ENCODE data around the gene GHSR.

GHSR gene

DNA sequence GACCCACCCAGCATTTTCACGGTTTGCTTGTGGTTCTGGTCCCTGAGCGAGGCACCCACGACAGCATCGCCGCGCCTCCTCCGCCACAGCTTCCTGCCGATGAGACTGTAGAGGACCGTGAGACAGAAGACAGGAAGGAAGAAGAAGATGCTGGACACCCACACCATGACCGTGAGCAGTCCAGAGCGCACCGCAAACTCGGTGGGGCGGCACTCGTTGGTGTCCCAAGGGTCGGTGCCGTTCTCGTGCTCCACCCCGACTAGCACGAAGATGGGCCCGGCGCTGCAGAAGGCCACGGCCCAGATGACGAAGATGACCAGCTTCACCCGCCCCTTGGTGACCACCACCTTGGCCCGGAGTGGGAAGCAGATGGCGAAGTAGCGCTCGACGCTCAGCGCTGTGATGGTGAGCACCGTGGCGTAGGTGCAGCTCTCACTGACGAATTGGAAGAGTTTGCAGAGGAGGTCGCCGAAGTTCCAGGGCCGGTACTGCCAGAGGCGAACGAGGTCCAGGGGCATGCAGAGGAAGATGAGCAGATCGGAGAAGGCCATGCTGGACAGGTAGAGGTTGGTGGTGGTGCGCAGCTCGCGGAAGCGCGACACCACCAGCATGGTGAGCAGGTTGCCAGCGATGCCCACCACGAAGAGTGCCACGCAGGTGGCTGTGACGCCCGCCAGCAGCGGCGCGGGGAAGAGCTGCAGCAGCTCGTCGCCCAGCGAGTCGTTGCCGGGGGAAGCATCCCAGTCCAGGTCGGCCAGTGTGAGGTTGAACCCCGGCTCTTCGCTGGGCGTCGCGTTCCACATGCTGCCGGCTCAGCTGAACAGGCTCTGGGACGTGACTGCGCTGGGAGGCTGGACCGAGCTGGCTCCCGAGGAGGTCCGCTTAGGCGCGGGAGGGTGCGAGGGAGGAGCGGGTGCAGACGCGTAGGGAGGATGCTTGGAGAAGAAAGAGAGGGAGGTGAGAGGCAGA, at the start of gene GHSR:
Gene GHSR (minus strand): TSS at position 846 of the 969 bp plus-strand sequence. CDS start 43 bp downstream, at position 803.
- no peak for DNase-seq (ENCODE audit: low read depth in 2 of 2)

DNA sequence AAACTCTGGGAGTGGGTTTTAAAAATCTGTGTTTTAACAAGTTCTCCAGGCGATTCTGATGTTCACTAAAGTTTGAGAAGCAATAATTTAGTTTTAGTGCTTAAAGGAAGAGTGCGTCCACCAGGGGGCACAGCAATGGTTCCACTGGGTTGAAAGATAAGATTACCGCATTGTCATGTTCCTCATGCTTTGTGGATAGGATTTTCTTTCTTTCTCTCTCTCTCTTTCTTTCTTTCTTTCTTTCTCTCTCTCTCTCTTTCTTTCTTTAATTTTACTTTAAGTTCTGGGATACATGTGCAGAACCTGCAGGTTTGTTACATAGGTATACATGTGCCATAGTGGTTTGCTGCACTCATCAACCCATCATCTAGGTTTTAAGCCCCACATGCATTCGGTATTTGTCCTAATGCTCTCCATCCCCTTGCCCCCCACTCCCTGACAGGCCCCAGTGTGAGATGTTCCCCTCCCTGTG, 42.0 kb upstream of the GHSR start:
- peak; percentile 52 to 74 for DNase-seq (ENCODE audit: low read depth in 2 of 2)

- no peak for DNase-seq (ENCODE audit: low read depth in 2 of 2)
These were observed 29.9 kb upstream of the GHSR start for GRCh38 chr3:172478116-172478515.

GRCh38 chr3:172476347-172476746, 28.1 kb upstream of the GHSR start:
- no peak for DNase-seq (ENCODE audit: low read depth in 2 of 2)

GRCh38 chr3:172475703-172476102, 27.4 kb upstream of the GHSR start:
- DNase-seq (ENCODE audit: low read depth in 2 of 2) = no peak

- no peak for DNase-seq (ENCODE audit: low read depth in 2 of 2)
These were observed 23.6 kb upstream of the GHSR start for GRCh38 chr3:172471903-172472302.

GRCh38 chr3:172470588-172470987, 22.3 kb upstream of the GHSR start:
- DNase-seq (ENCODE audit: low read depth in 2 of 2) = no peak

GRCh38 chr3:172467170-172467824, 19.0 kb upstream of the GHSR start:
- no peak for DNase-seq (ENCODE audit: low read depth in 2 of 2)

GRCh38 chr3:172466553-172467130, 18.4 kb upstream of the GHSR start:
- no peak for DNase-seq (ENCODE audit: low read depth in 2 of 2)

DNA sequence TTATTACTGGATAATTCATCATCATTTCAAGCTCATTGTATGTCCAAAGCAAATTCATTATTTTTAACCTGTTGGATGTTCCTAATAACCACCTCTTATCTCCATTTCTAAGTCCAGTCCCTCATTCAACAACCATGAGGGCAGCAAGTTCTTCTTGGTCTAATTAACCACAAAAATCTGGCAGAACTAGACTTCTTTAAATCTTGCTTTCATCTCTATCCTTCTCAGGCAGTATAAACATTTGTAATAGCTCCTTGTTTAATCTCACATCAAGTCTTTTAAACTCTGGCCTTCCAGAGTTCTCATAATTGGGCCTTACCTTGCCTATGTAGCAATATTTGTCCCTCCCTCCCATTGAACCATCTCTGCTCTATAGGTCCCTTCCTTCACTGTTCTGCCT, 17.0 kb upstream of the GHSR start:
- DNase-seq (ENCODE audit: low read depth in 2 of 2) = no peak

- DNase-seq (ENCODE audit: low read depth in 2 of 2) = no peak
These were observed 16.1 kb upstream of the GHSR start for GRCh38 chr3:172464306-172464705.

- no peak for DNase-seq (ENCODE audit: low read depth in 2 of 2)
These were observed 13.4 kb upstream of the GHSR start for GRCh38 chr3:172461530-172462138.

GRCh38 chr3:172456404-172456803, 8.1 kb upstream of the GHSR start:
- DNase-seq (ENCODE audit: low read depth in 2 of 2) = no peak

GRCh38 chr3:172454180-172454579, 5.9 kb upstream of the GHSR start:
- DNase-seq (ENCODE audit: low read depth in 2 of 2) = no peak

- DNase-seq (ENCODE audit: low read depth in 2 of 2) = no peak
These were observed 1.4 kb upstream of the GHSR start for GRCh38 chr3:172449466-172450149.

DNA sequence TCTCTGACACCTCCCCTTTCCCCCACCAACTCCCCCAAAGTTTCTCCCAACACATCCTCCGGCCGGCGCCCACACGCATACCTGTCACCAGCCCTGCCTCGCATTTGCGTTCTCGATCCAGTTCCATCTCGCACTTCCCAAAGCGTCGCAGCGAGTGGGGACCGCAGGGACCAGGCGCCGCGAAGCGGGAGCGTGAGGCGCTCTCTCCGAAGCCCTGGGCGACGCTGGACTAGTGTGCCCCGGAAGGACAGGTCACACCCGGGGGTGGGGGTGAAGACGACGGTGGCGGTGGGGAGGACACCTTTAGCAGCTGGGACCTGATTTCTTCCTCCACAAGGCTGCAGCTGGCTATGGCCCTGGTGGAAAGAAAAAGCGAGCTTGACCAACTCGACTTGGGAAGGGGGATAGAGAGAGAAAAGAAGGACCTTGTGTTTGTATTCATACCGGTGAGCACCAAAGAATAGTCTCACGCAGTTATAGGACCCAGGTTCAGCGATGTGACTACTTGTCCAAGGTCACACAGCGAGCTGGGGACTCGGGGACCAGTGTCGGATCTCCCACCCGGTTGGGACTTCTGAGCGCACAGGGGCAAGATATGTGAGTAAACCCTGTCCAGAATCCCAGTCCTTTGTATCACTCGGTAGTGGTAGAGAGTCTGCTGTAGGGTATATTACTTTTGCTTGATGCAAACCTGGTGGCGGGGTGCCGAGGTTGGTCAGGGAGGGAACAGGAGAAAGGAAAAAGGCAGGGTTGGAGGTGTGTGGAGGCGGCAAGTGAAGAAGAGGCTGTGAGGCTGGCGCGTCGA, 607 bp upstream of the GHSR start:
- no peak for DNase-seq (ENCODE audit: low read depth in 2 of 2)

DNA sequence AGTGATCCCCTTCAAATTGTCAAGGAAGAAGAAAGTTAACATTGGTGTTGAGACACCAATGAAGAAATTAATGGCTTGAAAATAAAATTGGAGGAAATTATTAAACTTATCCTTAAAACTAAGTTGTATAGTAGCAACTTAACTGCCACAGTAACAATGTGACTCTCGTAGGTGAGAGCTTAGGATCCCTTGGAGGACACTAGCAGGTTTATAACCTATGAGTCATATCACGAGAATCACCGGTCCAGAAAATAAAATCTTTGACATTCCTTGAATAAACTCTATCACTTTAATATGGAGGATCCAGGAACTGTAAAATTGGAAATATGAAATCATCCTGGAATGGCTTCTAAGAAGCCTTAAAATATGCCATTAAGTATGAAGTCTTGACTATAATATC, 2.1 kb downstream of the GHSR start:
- no peak for DNase-seq (ENCODE audit: low read depth in 2 of 2)

- DNase-seq (ENCODE audit: low read depth in 2 of 2) = no peak
These were observed 3.4 kb downstream of the GHSR start for GRCh38 chr3:172444821-172445220.

DNA sequence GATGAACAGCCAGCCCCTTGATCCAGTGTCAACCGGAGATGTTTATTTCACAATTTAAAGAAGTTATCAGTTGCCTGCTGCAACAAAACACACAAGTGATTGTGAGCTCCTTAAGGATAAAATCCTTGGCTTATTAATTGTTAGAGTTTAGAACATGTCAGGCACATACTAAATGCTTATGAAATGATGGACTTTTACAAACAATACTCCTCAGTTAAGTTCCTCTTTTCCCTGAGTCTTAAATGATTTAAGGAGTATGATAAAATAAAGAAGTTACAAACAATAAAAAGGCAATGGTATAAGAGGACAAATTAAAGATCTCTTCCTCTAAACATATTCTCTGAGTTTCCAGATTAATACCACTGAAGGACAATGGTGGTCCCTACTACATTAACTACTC, 5.7 kb downstream of the GHSR start:
- no peak for DNase-seq (ENCODE audit: low read depth in 2 of 2)

GRCh38 chr3:172441581-172441980, 6.7 kb downstream of the GHSR start:
- no peak for DNase-seq (ENCODE audit: low read depth in 2 of 2)

DNA sequence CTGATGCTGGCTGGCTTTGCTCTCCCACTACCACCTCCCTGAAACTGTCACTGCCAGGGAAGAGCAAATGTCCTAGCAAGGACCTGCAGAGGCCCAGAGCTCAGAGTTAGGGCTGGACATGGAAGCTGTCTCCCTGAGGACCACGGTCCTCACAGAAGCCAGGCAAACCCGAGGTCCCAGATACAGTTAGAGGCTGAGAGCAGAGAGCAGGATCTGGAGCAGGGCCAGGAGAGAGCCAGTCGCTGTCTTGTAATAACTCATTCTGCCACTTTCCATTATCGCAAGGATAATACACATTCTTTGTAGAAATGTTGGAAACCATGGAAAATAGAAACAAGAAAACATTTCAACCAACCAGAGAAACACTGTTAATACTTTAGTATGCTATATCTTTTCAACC, 10.1 kb downstream of the GHSR start:
- no peak for DNase-seq (ENCODE audit: low read depth in 2 of 2)

Measured in stimulated activated CD4-positive, alpha-beta T cell treated with anti-CD3 and anti-CD28 coated beads, Interleukin-1b, Interleukin-23, amount 100 ng/mL, for 1 hour (primary cell).